H9 (cell line): ENCODE results near the gene CHMP4A. TPM values are rescaled to one million over a fixed set of nuclear protein-coding genes. Genes with fewer than 3 reads are reported as not detected.

Experiments
- DNase-seq: peaks from one replicate; pipeline ENCODE4 v3.0.0-alpha.2; 2017
- H2AFZ ChIP-seq: one replicate; pipeline ENCODE4 v1.6.1; 2013; ENCODE audit warnings: mild to moderate bottlenecking, low read length, control low read depth, moderate library complexity
- H2AK5ac ChIP-seq: 2 replicates; pipeline ENCODE4 v1.6.1; 2013; ENCODE audit warnings: low read length, control low read depth, mixed read lengths; ENCODE audit not compliant: insufficient read length
- H2BK120ac ChIP-seq: one replicate; pipeline ENCODE4 v1.6.1; 2013; ENCODE audit warnings: low read depth, mild to moderate bottlenecking, low read length, control low read depth, inconsistent platforms; ENCODE audit not compliant: poor library complexity, severe bottlenecking
- H2BK12ac ChIP-seq: 2 replicates; pipeline ENCODE4 v1.6.1; 2013; ENCODE audit warnings: low read length, control low read depth, mixed read lengths, low read depth; ENCODE audit not compliant: insufficient read length
- H2BK15ac ChIP-seq: 2 replicates; pipeline ENCODE4 v1.6.1; 2013; ENCODE audit warnings: low read depth, low read length, control low read depth
- H2BK20ac ChIP-seq: one replicate; pipeline ENCODE4 v1.6.1; 2013; ENCODE audit warnings: low read depth, mild to moderate bottlenecking, low read length, control low read depth, inconsistent platforms; ENCODE audit not compliant: poor library complexity, severe bottlenecking
- H2BK5ac ChIP-seq: 2 replicates; pipeline ENCODE4 v1.6.1; 2013; ENCODE audit warnings: low read length, control low read depth, mixed read lengths; ENCODE audit not compliant: insufficient read length
- H3K14ac ChIP-seq: 2 replicates; pipeline ENCODE4 v1.6.1; 2013; ENCODE audit warnings: low read length, control low read depth; ENCODE audit not compliant: insufficient read depth
- H3K18ac ChIP-seq: 2 replicates; pipeline ENCODE4 v1.6.1; 2013; ENCODE audit warnings: low read depth, mild to moderate bottlenecking, mixed read lengths, low read length, control low read depth; ENCODE audit not compliant: insufficient read length
- H3K23ac ChIP-seq: 2 replicates; pipeline ENCODE4 v1.6.1; 2013; ENCODE audit warnings: low read length, control low read depth, mixed read lengths, low read depth; ENCODE audit not compliant: insufficient read length
- H3K23me2 ChIP-seq: 2 replicates; pipeline ENCODE4 v1.6.1; 2013; ENCODE audit warnings: low read depth, mild to moderate bottlenecking, mixed read lengths, low read length, control low read depth; ENCODE audit not compliant: insufficient read length, poor library complexity, severe bottlenecking
- H3K27ac ChIP-seq: 2 replicates; pipeline ENCODE4 v1.5.1; 2013; ENCODE audit warnings: low read length, control low read depth, mixed read lengths, low read depth; ENCODE audit not compliant: insufficient read length
- H3K27me3 ChIP-seq: 2 replicates; pipeline ENCODE4 v1.6.1; 2013; ENCODE audit warnings: low read length, control low read depth, inconsistent platforms; ENCODE audit not compliant: insufficient read depth
- H3K4ac ChIP-seq: 2 replicates; pipeline ENCODE4 v1.6.1; 2013; ENCODE audit warnings: low read depth, mild to moderate bottlenecking, control low read depth, inconsistent platforms, low read length, moderate library complexity
- H3K4me1 ChIP-seq: 2 replicates; pipeline ENCODE4 v1.6.1; 2013; ENCODE audit warnings: low read length, control low read depth, inconsistent platforms; ENCODE audit not compliant: insufficient read depth
- H3K4me2 ChIP-seq: 2 replicates; pipeline ENCODE4 v1.6.1; 2013; ENCODE audit warnings: low read length, control low read depth, mixed read lengths; ENCODE audit not compliant: insufficient read length, insufficient read depth
- H3K56ac ChIP-seq: 2 replicates; pipeline ENCODE4 v1.6.1; 2013; ENCODE audit warnings: low read depth, mild to moderate bottlenecking, mixed read lengths, low read length, control low read depth; ENCODE audit not compliant: insufficient read length
- H3K79me1 ChIP-seq: 2 replicates; pipeline ENCODE4 v1.6.1; 2013; ENCODE audit warnings: low read depth, mild to moderate bottlenecking, moderate library complexity, low read length, control low read depth, inconsistent platforms; ENCODE audit not compliant: insufficient read depth, poor library complexity, severe bottlenecking
- H3K79me2 ChIP-seq: 2 replicates; pipeline ENCODE4 v1.6.1; 2013; ENCODE audit warnings: low read length, control low read depth, inconsistent platforms; ENCODE audit not compliant: insufficient read depth
- H3K9ac ChIP-seq: 2 replicates; pipeline ENCODE4 v1.6.1; 2013; ENCODE audit warnings: low read length, control low read depth, mixed read lengths; ENCODE audit not compliant: insufficient read length; ENCODE audit errors: extremely low read depth
- H3K9me3 ChIP-seq: one replicate; pipeline ENCODE4 v1.6.1; 2013; ENCODE audit warnings: low read depth, low read length, inconsistent platforms; ENCODE audit not compliant: control insufficient read depth
- H3T11ph ChIP-seq: one replicate; pipeline ENCODE4 v1.6.1; 2013; ENCODE audit warnings: mild to moderate bottlenecking, low read length, control low read depth, inconsistent platforms
- H4K20me1 ChIP-seq: one replicate; pipeline ENCODE4 v1.6.1; 2013; ENCODE audit not compliant: control insufficient read depth, insufficient read length, insufficient read depth
- H4K5ac ChIP-seq: 2 replicates; pipeline ENCODE4 v1.6.1; 2013; ENCODE audit warnings: low read depth, mild to moderate bottlenecking, mixed read lengths, low read length, control low read depth; ENCODE audit not compliant: insufficient read length
- H4K8ac ChIP-seq: replicated peaks from 2 replicates; pipeline ENCODE4 v1.6.1; 2013; ENCODE audit warnings: low read length, control low read depth, mixed read lengths, low read depth; ENCODE audit not compliant: insufficient read length
- H4K91ac ChIP-seq: 2 replicates; pipeline ENCODE4 v1.6.1; 2013; ENCODE audit warnings: low read depth, mild to moderate bottlenecking, moderate library complexity, mixed read lengths, low read length, control low read depth; ENCODE audit not compliant: insufficient read length
- H3K27ac Mint-ChIP-seq, 3 experiments: 2 replicates in 2 of 3; 3 replicates in 1 of 3; pipeline ENCODE4 v1.8.0; 2020 to 2021; ENCODE audit warnings: mixed read lengths in 3 of 3, mild to moderate bottlenecking in 1 of 3, moderate library complexity in 1 of 3
- H3K27me3 Mint-ChIP-seq: 2 replicates; pipeline ENCODE4 v1.8.0; 2021; ENCODE audit warnings: low read depth, mild to moderate bottlenecking, moderate library complexity, mixed read lengths
- H3K36me3 Mint-ChIP-seq, 3 experiments: 2 replicates in 2 of 3; 3 replicates in 1 of 3; pipeline ENCODE4 v1.8.0; 2020 to 2021; ENCODE audit warnings: low read depth in 3 of 3, mixed read lengths in 3 of 3; ENCODE audit not compliant: insufficient read depth in 1 of 3
- H3K4me1 Mint-ChIP-seq, 2 experiments: 2 replicates each; pipeline ENCODE4 v1.8.0; 2020; ENCODE audit warnings: mixed read lengths in 2 of 2
- H3K4me3 Mint-ChIP-seq, 2 experiments: 2 replicates in 1 of 2; 3 replicates in 1 of 2; pipeline ENCODE4 v1.8.0; 2020 to 2021; ENCODE audit warnings: mild to moderate bottlenecking in 2 of 2, mixed read lengths in 2 of 2, moderate library complexity in 1 of 2
- H3K9me3 Mint-ChIP-seq, 2 experiments: 2 replicates in 1 of 2; 3 replicates in 1 of 2; pipeline ENCODE4 v1.8.0; 2020; ENCODE audit warnings: mild to moderate bottlenecking in 2 of 2, mixed read lengths in 2 of 2, moderate library complexity in 1 of 2
- WGBS: extraction: QIAGEN DNeasy Blood & Tissue Kit; methylation state at CpG from one replicate; pipeline ENCODE4 v1.1.7; 2013; ENCODE audit warnings: missing lambda C conversion rate, low lambda C conversion rate, mixed read lengths; ENCODE audit not compliant: insufficient read length; ENCODE audit errors: extremely low coverage; 5-methylcytosine and 5-hydroxymethylcytosine counted together
- total RNA-seq: library from RNA; stranded (reverse); gene quantifications from 2 replicates; pipeline ENCODE4 v1.2.1, GENCODE V29; 2021
- TF ChIP-seq, protein P1 (sequence below): fragments of 200-600 bp; sonication (generic); conservative IDR thresholded peaks from 3 replicates; pipeline ENCODE4 v1.8.0; 2021; ENCODE audit warnings: antibody characterized with exemption, mild to moderate bottlenecking

The CHMP4A gene
- total RNA-seq, 1 experiment from 2014 or later, result 46.2 TPM

DNA sequence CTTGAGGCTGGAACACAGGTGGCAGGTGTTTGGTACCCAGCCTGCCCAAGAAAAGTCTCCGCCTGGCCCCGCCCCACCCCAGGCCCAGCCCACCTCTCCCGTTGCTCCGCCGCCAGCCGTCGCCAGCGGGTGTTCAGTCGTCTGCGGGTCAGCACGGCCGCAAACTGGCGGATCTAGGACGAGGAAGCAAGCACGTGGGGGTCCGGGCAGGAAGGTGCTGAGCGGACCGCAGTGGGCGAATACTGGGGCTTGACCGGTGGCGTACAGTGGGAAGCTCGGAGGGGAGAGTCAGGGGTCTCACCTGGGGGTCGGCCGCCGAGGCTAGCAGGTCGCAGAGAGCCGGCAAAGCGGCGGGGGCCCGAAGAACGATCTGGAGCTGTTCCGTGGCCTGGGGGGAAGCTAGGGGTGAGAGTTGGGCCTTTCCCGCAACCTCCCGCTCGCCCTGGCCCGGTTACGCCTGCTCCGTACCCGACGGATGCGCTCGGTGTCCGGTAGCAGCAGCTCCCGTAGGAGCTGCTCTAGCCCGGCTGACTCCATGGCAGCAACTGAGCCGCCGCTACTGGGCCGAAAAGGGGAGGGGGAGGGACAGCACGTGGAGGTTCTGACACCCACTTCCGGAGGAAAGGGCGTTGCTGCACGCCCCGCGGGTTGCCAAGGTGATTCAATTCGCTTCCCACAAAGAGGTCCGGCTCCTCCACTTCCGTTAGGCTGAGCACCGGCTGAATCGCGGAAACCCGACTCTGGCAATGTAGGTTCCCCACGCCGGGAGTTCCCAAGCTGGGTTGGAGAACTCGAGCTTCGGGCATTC is 24.8 kb downstream of the CHMP4A start, which contains the start of gene IPO4:
IPO4 (minus strand) TSS at position 566 of the 808 bp plus-strand sequence; CDS start at position 537, 29 bp downstream.
- TF ChIP-seq, protein P1, sequence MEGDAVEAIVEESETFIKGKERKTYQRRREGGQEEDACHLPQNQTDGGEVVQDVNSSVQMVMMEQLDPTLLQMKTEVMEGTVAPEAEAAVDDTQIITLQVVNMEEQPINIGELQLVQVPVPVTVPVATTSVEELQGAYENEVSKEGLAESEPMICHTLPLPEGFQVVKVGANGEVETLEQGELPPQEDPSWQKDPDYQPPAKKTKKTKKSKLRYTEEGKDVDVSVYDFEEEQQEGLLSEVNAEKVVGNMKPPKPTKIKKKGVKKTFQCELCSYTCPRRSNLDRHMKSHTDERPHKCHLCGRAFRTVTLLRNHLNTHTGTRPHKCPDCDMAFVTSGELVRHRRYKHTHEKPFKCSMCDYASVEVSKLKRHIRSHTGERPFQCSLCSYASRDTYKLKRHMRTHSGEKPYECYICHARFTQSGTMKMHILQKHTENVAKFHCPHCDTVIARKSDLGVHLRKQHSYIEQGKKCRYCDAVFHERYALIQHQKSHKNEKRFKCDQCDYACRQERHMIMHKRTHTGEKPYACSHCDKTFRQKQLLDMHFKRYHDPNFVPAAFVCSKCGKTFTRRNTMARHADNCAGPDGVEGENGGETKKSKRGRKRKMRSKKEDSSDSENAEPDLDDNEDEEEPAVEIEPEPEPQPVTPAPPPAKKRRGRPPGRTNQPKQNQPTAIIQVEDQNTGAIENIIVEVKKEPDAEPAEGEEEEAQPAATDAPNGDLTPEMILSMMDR, result no peak
- Histone ChIP-seq H3K4me2 (peak within 1 kb of the TSS; percentile 38), H3K79me2 (no peaks in the 10 kb centered on the region), H3K9me3 (no peaks in the 10 kb centered on the region), H4K20me1 (no peaks in the 10 kb centered on the region), H3K56ac (no peak within 1 kb of the TSS), H3K18ac (no peak within 1 kb of the TSS), H3K27me3 (no peaks in the 10 kb centered on the region), H2AFZ (no peak within 1 kb of the TSS), H4K5ac (no peak within 1 kb of the TSS), H2BK12ac (no peak within 1 kb of the TSS), H2BK15ac (no peak within 1 kb of the TSS), H3K79me1 (peaks cover 4% of the 10 kb centered on the region), H2BK5ac (no peak within 1 kb of the TSS), H4K8ac (no peak within 1 kb of the TSS), H3K23me2 (no peaks in the 10 kb centered on the region), H3K9ac (peak within 1 kb of the TSS; percentile 46), H3K14ac (no peak within 1 kb of the TSS), H3K4me1 (no peaks in the 10 kb centered on the region; the same call in 1 of the 2 replicates), H3K27ac (no peak within 1 kb of the TSS), H4K91ac (no peak within 1 kb of the TSS), H3T11ph (no peak within 1 kb of the TSS), H2BK120ac (no peak within 1 kb of the TSS), H2AK5ac (no peak within 1 kb of the TSS), H2BK20ac (no peak within 1 kb of the TSS), H3K23ac (no peak within 1 kb of the TSS), H3K4ac (no peak within 1 kb of the TSS)
- H3K27ac Mint-ChIP-seq, result peak within 1 kb of the TSS; percentile 93 to 98 (median 96)
- peaks cover 15% of the 10 kb centered on the region in 2 experiments for H3K4me1 Mint-ChIP-seq
- H3K4me3 Mint-ChIP-seq, result peak within 1 kb of the TSS; percentile 94 to 95
- H3K27me3 Mint-ChIP-seq, result no peaks in the 10 kb centered on the region; the same call in 1 of the 2 replicates
- whole genome bisulfite sequencing, result no CpG with 5 or more reads among the region's 65 CpGs
- peak; percentile 98 for DNase-seq
- no peaks in the 10 kb centered on the region for H3K9me3 Mint-ChIP-seq
- H3K36me3 Mint-ChIP-seq, result peaks cover 26 to 76% (median 63%) of the 10 kb centered on the region in 3 experiments
